Prostate gland (tissue), 2 donors: Measurements from ENCODE around the gene PDK4. TPM values are rescaled to one million over a fixed set of nuclear protein-coding genes. Genes with fewer than 3 reads are reported as not detected.
"Not testable (repeated sequence)": the region's sequence is repeated elsewhere in the genome, so short reads cannot be mapped to it uniquely, and the experiment has no call there.

Source experiments
- DNase-seq: peaks from one replicate; pipeline ENCODE4 v3.0.0-alpha.2; 2019; ENCODE audit warnings: low spot score
- H3K27ac ChIP-seq, 2 donors: fragments of 200-600 bp; sonication (generic); 2 replicates each; pipeline ENCODE4 v1.5.1; 2017 to 2019
- H3K27me3 ChIP-seq: fragments of 200-600 bp; sonication (generic); replicated peaks from 2 replicates; pipeline ENCODE4 v1.5.1; 2019; ENCODE audit not compliant: insufficient read depth
- H3K36me3 ChIP-seq, 2 donors: fragments of 200-600 bp; sonication (generic); 1 replicate in 1 of 2; 2 replicates in 1 of 2; pipeline versions ENCODE4 v1.5.1 to v1.8.1; 2017 to 2019
- H3K4me1 ChIP-seq: fragments of 200-600 bp; sonication (generic); replicated peaks from 2 replicates; pipeline ENCODE4 v1.5.1; 2019
- H3K4me3 ChIP-seq, 2 donors: fragments of 200-600 bp; sonication (generic); 2 replicates each; pipeline ENCODE4 v1.5.1; 2017 to 2019
- H3K9me3 ChIP-seq: fragments of 200-600 bp; sonication (generic); 2 replicates; pipeline ENCODE4 v1.5.1; 2017
- POLR2A ChIP-seq: fragments of 450-650 bp; IDR thresholded peaks from one replicate; pipeline ENCODE4 v1.6.1; 2016; ENCODE audit warnings: antibody characterized with exemption, mild to moderate bottlenecking
- POLR2AphosphoS5 ChIP-seq: sonication (generic); formaldehyde crosslinking; IDR thresholded peaks from one replicate; pipeline ENCODE4 v1.6.1; 2017; ENCODE audit warnings: antibody characterized with exemption
- WGBS: methylation state at CpG from one replicate; pipeline ENCODE4 v1.1.5; 2018; 5-methylcytosine and 5-hydroxymethylcytosine counted together
- intact Hi-C: fragments of 100-400 bp; cut with DNase I; formaldehyde crosslinking; loops from one replicate; pipeline ENCODE4 v1.14.2; 2022
- total RNA-seq, 2 donors: library from RNA; depleted of rRNA; stranded (reverse); fragments of >200 nt; gene quantifications; one replicate each; pipeline ENCODE4 v1.1.0, GENCODE V29; 2016
- TF ChIP-seq, protein P1 (sequence below), 4 experiments: fragments of 200-600 bp in 2 of 4; fragments of 450-650 bp in 2 of 4; sonication (generic) in 2 of 4; IDR thresholded peaks; 1 replicate in 3 of 4; 2 replicates in 1 of 4; pipeline ENCODE4 v1.5.1; 2016 to 2019; ENCODE audit warnings: antibody characterized with exemption in 4 of 4, mild to moderate bottlenecking in 2 of 4, moderate library complexity in 2 of 4

PDK4 gene
- total RNA-seq, 2 donors from 2014 or later: 61.3 to 65.5 TPM

GRCh38 chr7:95560674-95561073, 35.6 kb downstream of the PDK4 start:
- H3K4me1 ChIP-seq: no peaks in the 10 kb centered on the region
- WGBS: 79% methylated on average over 2 of the region's 2 CpGs
- no peak for DNase-seq
- intact Hi-C loops: no loop called here
- H3K27me3 ChIP-seq: no peaks in the 10 kb centered on the region
- TF ChIP-seq POLR2AphosphoS5: peak; percentile 58
- TF ChIP-seq, protein P1, sequence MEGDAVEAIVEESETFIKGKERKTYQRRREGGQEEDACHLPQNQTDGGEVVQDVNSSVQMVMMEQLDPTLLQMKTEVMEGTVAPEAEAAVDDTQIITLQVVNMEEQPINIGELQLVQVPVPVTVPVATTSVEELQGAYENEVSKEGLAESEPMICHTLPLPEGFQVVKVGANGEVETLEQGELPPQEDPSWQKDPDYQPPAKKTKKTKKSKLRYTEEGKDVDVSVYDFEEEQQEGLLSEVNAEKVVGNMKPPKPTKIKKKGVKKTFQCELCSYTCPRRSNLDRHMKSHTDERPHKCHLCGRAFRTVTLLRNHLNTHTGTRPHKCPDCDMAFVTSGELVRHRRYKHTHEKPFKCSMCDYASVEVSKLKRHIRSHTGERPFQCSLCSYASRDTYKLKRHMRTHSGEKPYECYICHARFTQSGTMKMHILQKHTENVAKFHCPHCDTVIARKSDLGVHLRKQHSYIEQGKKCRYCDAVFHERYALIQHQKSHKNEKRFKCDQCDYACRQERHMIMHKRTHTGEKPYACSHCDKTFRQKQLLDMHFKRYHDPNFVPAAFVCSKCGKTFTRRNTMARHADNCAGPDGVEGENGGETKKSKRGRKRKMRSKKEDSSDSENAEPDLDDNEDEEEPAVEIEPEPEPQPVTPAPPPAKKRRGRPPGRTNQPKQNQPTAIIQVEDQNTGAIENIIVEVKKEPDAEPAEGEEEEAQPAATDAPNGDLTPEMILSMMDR (IDR thresholded peaks at IDR 0.05): no peak
- no peak for TF ChIP-seq POLR2A
- no peaks in the 10 kb centered on the region for H3K36me3 ChIP-seq
- H3K9me3 ChIP-seq: no peaks in the 10 kb centered on the region
- no peak overlapping the region for H3K4me3 ChIP-seq
- no peak overlapping the region for H3K27ac ChIP-seq

DNA sequence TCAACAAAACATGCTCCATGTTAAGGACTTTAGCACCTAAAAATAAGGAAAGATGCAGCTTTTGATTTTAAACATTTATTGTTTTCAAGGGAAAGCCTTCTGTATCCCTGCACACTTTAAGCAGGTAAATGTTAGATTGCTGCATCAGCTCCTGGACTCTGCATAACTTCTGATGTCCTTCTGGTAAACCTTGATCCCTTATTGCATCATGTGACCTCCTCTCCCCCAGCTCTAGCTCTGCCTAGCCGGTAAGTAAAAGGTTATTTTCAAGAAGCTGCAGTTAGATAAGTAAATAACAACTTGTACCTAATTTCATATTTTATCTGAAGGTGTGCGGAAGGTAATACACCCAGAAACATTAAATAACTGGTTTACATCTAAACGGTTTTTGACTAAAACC, 37.5 kb downstream of the PDK4 start:
- Histone ChIP-seq H3K36me3 (no peaks in the 10 kb centered on the region), H3K9me3 (no peaks in the 10 kb centered on the region), H3K4me3 (no peak overlapping the region), H3K27me3 (no peaks in the 10 kb centered on the region), H3K27ac (no peak overlapping the region), H3K4me1 (no peaks in the 10 kb centered on the region)
- WGBS: 83% methylated on average over 3 of the region's 3 CpGs
- TF ChIP-seq, protein P1 (IDR thresholded peaks at IDR 0.05): no peak
- TF ChIP-seq POLR2A (no peak), POLR2AphosphoS5 (no peak)
- DNase-seq: no peak
- intact Hi-C loops: no loop called here

GRCh38 chr7:95556777-95557176, 39.5 kb downstream of the PDK4 start:
- H3K4me1 ChIP-seq: no peaks in the 10 kb centered on the region
- no peak overlapping the region for H3K4me3 ChIP-seq
- no peaks in the 10 kb centered on the region for H3K9me3 ChIP-seq
- intact Hi-C loops: no loop called here
- H3K36me3 ChIP-seq: no peaks in the 10 kb centered on the region
- H3K27ac ChIP-seq: no peak overlapping the region
- WGBS: 92% methylated on average over 2 of the region's 2 CpGs
- no peak for DNase-seq
- H3K27me3 ChIP-seq: no peaks in the 10 kb centered on the region
- TF ChIP-seq, protein P1 (IDR thresholded peaks at IDR 0.05): no peak
- TF ChIP-seq POLR2AphosphoS5: no peak
- TF ChIP-seq POLR2A: no peak

- intact Hi-C loops: no loop called here
- no peak for DNase-seq
- TF ChIP-seq POLR2AphosphoS5 (no peak), POLR2A (no peak)
- TF ChIP-seq, protein P1 (IDR thresholded peaks at IDR 0.05): no peak
Measured at GRCh38 chr7:95553939-95554338, 42.4 kb downstream of the PDK4 start.

DNA sequence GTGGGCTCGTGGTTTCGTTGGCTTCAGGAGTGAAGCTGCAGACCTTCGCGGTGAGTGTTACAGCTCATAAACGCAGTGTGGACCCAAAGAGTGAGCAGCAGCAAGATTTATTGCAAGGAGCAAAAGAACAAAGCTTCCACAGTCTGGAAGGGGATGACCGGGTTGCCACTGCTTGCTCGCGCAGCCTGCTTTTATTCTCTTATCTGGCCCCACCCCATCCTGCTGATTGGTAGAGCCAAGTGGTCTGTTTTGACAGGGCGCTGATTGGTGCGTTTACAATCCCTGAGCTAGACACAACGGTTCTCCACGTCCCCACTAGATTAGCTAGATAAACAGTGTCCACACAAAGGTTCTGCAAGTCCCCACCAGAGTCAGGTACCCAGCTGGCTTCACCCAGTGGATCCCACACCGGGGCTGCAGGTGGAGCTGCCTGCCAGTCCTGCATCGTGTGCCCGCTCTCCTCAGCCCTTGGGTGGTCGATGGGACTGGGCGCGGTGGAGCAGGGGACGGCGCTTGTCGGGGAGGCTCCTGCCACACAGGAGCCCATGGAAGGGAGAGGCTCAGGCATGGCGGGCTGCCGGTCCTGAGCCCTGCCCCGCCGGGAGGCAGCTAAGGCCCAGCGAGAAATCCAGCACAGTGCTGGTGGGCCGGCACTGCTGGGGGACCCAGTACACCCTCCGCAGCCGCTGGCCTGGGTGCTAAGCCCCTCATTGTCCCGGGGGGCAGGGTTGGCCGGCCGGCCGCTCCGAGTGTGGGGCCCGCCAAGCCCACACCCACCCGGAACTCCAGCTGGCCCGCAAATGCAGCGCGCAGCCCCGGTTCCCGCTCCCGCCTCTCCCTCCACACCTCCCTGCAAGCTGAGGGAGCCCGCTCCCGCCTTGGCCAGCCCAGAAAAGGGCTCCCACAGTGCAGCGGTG, 44.0 kb downstream of the PDK4 start:
- peak overlapping the region in 1 of 2 donors; percentile 94 for H3K27ac ChIP-seq
- H3K4me3 ChIP-seq, H3K27me3 ChIP-seq, intact Hi-C loops, DNase-seq, H3K36me3 ChIP-seq, H3K9me3 ChIP-seq: not testable (repeated sequence)
- H3K4me1 ChIP-seq: peaks cover 18% of the 10 kb centered on the region
- 81% methylated on average over 34 of the region's 45 CpGs for WGBS

More at GRCh38 chr7:95553939-95554338, 42.4 kb downstream of the PDK4 start:
- no peaks in the 10 kb centered on the region for H3K27me3 ChIP-seq
- no peaks in the 10 kb centered on the region for H3K36me3 ChIP-seq
- H3K27ac ChIP-seq: no peak overlapping the region
- 89% methylated on average over 2 of the region's 2 CpGs for WGBS
- no peaks in the 10 kb centered on the region for H3K9me3 ChIP-seq
- H3K4me1 ChIP-seq: peaks cover 12% of the 10 kb centered on the region
- no peak overlapping the region for H3K4me3 ChIP-seq
